HepG2 (cell line): ENCODE data around the gene MAPK7.

Experiments
- FOXK1 ChIP-seq: sonication (generic); formaldehyde crosslinking; IDR thresholded peaks from 2 replicates; pipeline ENCODE4 v1.4.0; 2020; ENCODE audit warnings: low read depth, missing genetic modification reagents, borderline replicate concordance
- HNRNPH1 ChIP-seq: fragments of 200-400 bp; formaldehyde crosslinking; optimal IDR thresholded peaks from 2 replicates; pipeline ENCODE3; 2017; ENCODE audit warnings: mild to moderate bottlenecking, low read depth, low read length
- MTA3 ChIP-seq: sonication (generic); formaldehyde crosslinking; IDR thresholded peaks from 2 replicates; pipeline ENCODE4 v1.4.0; 2020; ENCODE audit warnings: missing genetic modification reagents
- TF ChIP-seq, protein P1 (sequence below): sonication (generic); formaldehyde crosslinking; IDR thresholded peaks from 2 replicates; pipeline ENCODE4 v1.5.0; 2020; ENCODE audit warnings: mild to moderate bottlenecking, missing genetic modification reagents, moderate library complexity

DNA sequence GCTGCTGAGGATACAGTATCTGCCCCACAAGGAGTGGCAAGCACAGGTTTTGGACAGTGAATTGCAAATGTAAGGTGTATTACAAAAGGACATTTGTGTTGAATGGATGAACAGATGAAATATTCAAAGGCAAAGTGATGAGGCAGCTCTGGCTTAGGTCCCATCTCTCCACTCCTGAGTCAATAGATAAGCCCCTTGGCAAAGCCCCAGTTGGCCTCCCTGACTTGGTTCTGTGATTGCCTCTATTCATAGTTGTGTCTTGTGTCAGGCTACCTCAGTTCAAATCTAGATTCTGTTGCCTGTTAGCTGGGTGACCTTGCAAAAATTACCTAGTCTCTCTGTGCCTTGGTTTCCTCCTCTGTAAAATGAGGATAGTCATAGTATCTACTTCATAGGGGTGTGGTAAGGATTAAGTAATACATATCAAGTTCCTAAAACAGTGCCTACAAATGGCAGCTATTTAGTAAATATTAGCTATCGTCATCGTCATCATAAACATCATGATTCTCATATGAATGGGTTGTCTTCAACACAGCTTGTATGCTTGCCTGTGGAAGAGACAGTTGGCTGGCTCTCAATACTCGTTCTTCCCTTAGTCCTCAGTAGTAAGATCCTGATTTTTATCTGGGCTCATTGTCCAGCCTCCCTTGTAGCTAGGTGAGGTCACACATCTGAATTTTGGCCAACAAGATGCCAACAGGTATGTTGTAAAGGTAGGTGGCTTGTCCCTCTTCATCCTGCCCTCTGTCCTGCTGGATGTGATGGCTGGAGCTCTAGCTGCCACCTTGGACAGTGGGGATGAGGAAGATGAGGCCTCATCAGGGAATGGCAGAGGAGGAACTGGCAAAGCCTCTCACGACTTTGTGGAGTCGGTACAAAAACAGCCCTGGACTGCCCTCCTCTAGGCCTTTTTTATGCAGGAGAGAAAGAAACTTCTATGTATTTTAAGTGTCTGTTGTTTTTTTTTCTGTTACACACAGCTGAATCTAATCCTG, 10.8 kb downstream of the MAPK7 start:
- TF ChIP-seq FOXK1 (CRISPR knock-in tag) (no peak), MTA3 (CRISPR knock-in tag) (no peak), HNRNPH1 (no peak)
- TF ChIP-seq, protein P1, sequence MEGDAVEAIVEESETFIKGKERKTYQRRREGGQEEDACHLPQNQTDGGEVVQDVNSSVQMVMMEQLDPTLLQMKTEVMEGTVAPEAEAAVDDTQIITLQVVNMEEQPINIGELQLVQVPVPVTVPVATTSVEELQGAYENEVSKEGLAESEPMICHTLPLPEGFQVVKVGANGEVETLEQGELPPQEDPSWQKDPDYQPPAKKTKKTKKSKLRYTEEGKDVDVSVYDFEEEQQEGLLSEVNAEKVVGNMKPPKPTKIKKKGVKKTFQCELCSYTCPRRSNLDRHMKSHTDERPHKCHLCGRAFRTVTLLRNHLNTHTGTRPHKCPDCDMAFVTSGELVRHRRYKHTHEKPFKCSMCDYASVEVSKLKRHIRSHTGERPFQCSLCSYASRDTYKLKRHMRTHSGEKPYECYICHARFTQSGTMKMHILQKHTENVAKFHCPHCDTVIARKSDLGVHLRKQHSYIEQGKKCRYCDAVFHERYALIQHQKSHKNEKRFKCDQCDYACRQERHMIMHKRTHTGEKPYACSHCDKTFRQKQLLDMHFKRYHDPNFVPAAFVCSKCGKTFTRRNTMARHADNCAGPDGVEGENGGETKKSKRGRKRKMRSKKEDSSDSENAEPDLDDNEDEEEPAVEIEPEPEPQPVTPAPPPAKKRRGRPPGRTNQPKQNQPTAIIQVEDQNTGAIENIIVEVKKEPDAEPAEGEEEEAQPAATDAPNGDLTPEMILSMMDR (CRISPR knock-in tag) = no peak
